ENCODE results near the gene LPO.

DNA sequence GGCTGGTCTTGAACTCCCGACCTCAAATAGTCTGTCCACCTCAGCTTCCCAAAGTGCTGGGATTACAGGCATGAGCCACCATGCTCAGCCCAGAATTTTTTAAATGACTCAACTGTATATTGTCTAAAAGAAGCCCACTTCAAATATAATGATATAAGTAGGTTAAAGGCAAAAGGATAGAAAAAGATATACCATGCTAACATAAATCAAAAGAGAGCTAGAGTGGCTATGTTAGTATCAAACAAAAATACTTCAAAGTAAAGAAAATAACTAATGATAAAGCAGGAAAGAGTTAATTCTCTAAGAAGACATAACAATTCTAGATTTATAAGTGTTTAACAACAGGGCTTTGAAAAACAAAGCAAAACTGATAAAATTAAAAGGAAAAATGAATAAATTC lies 55.6 kb downstream of the LPO start:
- TF ChIP-seq POLR2AphosphoS5 (IDR thresholded peaks at IDR 0.05; ENCODE audit: low read depth, low read length) (no peak), TAF1 (IDR thresholded peaks at IDR 0.05; ENCODE audit: borderline replicate concordance, low read depth, low read length) (no peak), POLR2A (IDR thresholded peaks at IDR 0.05; ENCODE audit: low read depth, low read length) (no peak)
